SU-DHL-6 (cell line): ENCODE data around the gene OR10G8.

Source experiments
- H2AFZ ChIP-seq: fragments of 200-600 bp; sonication (generic); 2 replicates; pipeline ENCODE4 v1.6.1; 2014; ENCODE audit warnings: low read depth, mild to moderate bottlenecking, moderate library complexity, mixed read lengths, antibody characterized with exemption, low read length; ENCODE audit not compliant: severe bottlenecking
- H3F3A ChIP-seq: fragments of 200-600 bp; shearing (Covaris generic); 2 replicates; pipeline ENCODE4 v1.6.0; 2016; ENCODE audit warnings: antibody characterized with exemption, mild to moderate bottlenecking; ENCODE audit not compliant: insufficient read depth
- H3K27ac ChIP-seq: fragments of 200-600 bp; sonication (generic); 2 replicates; pipeline ENCODE4 v1.5.1; 2016; ENCODE audit warnings: low read depth, mild to moderate bottlenecking, low read length, moderate library complexity, mixed read lengths
- H3K27me3 ChIP-seq: fragments of 200-600 bp; sonication (generic), shearing (Covaris generic); 2 replicates; pipeline ENCODE4 v1.6.0; 2014; ENCODE audit warnings: mild to moderate bottlenecking, low read length
- H3K36me3 ChIP-seq: fragments of 200-600 bp; sonication (generic); 2 replicates; pipeline ENCODE4 v1.6.1; 2014; ENCODE audit warnings: mild to moderate bottlenecking, low read length, mixed read lengths
- H3K4me2 ChIP-seq: fragments of 300-600, 200-600 bp; shearing (Covaris generic), sonication (generic); 2 replicates; pipeline ENCODE4 v1.6.0; 2014; ENCODE audit warnings: low read length, low read depth, mild to moderate bottlenecking; ENCODE audit not compliant: poor library complexity, severe bottlenecking
- H3K4me3 ChIP-seq: fragments of 200-600 bp; sonication (generic); 2 replicates; pipeline ENCODE4 v1.5.1; 2014; ENCODE audit warnings: antibody characterized with exemption, low read length, mild to moderate bottlenecking, mixed read lengths; ENCODE audit not compliant: insufficient read depth, poor library complexity, severe bottlenecking
- H3K79me2 ChIP-seq: fragments of 200-600 bp; sonication (generic); 2 replicates; pipeline ENCODE4 v1.6.1; 2014; ENCODE audit warnings: mild to moderate bottlenecking, low read length, moderate library complexity; ENCODE audit not compliant: insufficient read depth
- H3K9ac ChIP-seq: fragments of 200-600 bp; sonication (generic); 2 replicates; pipeline ENCODE4 v1.7.0; 2014; ENCODE audit warnings: mild to moderate bottlenecking, low read length
- H3K9me2 ChIP-seq: fragments of 200-600 bp; sonication (generic); replicated peaks from 2 replicates; pipeline ENCODE4 v1.6.1; 2014; ENCODE audit warnings: low read length; ENCODE audit not compliant: insufficient read depth
- H3K9me3 ChIP-seq: fragments of 200-600 bp; sonication (generic); 2 replicates; pipeline ENCODE4 v1.6.1; 2014; ENCODE audit warnings: low read length, mixed read lengths; ENCODE audit not compliant: insufficient read depth
- H4K20me1 ChIP-seq: fragments of 200-600 bp; sonication (generic); 2 replicates; pipeline ENCODE4 v1.6.1; 2014; ENCODE audit warnings: low read depth, mild to moderate bottlenecking, antibody characterized with exemption, low read length, moderate library complexity, mixed read lengths
- CTCF ChIP-seq: fragments of 200-600 bp; sonication (generic); IDR thresholded peaks from one replicate; pipeline ENCODE4 v1.5.1; 2017; ENCODE audit warnings: antibody characterized with exemption, mild to moderate bottlenecking, low read length, moderate library complexity; ENCODE audit not compliant: insufficient read depth, poor library complexity, severe bottlenecking
- EZH2phosphoT487 ChIP-seq: fragments of 200-600 bp; sonication (generic), shearing (Covaris generic); conservative IDR thresholded peaks from 2 replicates; pipeline ENCODE4 v1.6.1; 2018; ENCODE audit warnings: mild to moderate bottlenecking, antibody characterized with exemption, low read length, moderate library complexity, mixed read lengths

Gene OR10G8

GRCh38 chr11:124026498-124026897, at the start of gene OR10G8:
Gene OR10G8 (plus strand): TSS chr11:124026798. CDS start chr11:124029623, 2,825 bp downstream.
- no peak within 1 kb of the TSS for H3K9ac ChIP-seq
- H3K9me3 ChIP-seq: no peaks in the 10 kb centered on the region
- H3K79me2 ChIP-seq: no peaks in the 10 kb centered on the region
- H3K27me3 ChIP-seq: no peaks in the 10 kb centered on the region
- no peak within 1 kb of the TSS for H3K27ac ChIP-seq
- H3K36me3 ChIP-seq: no peaks in the 10 kb centered on the region
- TF ChIP-seq EZH2phosphoT487 (no peak), CTCF (no peak)
- no peaks in the 10 kb centered on the region for H3K9me2 ChIP-seq
- H3K4me3 ChIP-seq: no peak within 1 kb of the TSS
- no peak within 1 kb of the TSS for H2AFZ ChIP-seq
- H3K4me2 ChIP-seq: no peak within 1 kb of the TSS
- H4K20me1 ChIP-seq: no peaks in the 10 kb centered on the region
- no peaks in the 10 kb centered on the region for H3F3A ChIP-seq

- H3K9me3 ChIP-seq: no peaks in the 10 kb centered on the region
- H3K79me2 ChIP-seq: no peaks in the 10 kb centered on the region
- no peaks in the 10 kb centered on the region for H3F3A ChIP-seq
- no peak within 1 kb of the TSS for H3K4me2 ChIP-seq
- no peaks in the 10 kb centered on the region for H3K36me3 ChIP-seq
- no peaks in the 10 kb centered on the region for H3K9me2 ChIP-seq
- H3K27me3 ChIP-seq: no peaks in the 10 kb centered on the region
- no peak within 1 kb of the TSS for H3K4me3 ChIP-seq
- H3K27ac ChIP-seq: no peak within 1 kb of the TSS
- no peak within 1 kb of the TSS for H2AFZ ChIP-seq
- TF ChIP-seq CTCF (no peak), EZH2phosphoT487 (no peak)
- no peaks in the 10 kb centered on the region for H4K20me1 ChIP-seq
- H3K9ac ChIP-seq: no peak within 1 kb of the TSS
Measured at GRCh38 chr11:123977731-123978347, 48.8 kb upstream of the OR10G8 start, which contains the start of gene OR10S1. Gene OR10S1 (minus strand): TSS chr11:123977781. CDS start chr11:123977664, 117 bp downstream.

GRCh38 chr11:123979311-123979710, 47.3 kb upstream of the OR10G8 start:
- Histone ChIP-seq H4K20me1 (no peaks in the 10 kb centered on the region), H3K36me3 (no peaks in the 10 kb centered on the region), H3K27me3 (no peaks in the 10 kb centered on the region), H3K4me2 (no peak overlapping the region), H3K9ac (no peak overlapping the region), H3F3A (no peaks in the 10 kb centered on the region), H3K9me3 (no peaks in the 10 kb centered on the region), H3K79me2 (no peaks in the 10 kb centered on the region), H3K9me2 (no peaks in the 10 kb centered on the region), H2AFZ (no peak overlapping the region), H3K27ac (no peak overlapping the region), H3K4me3 (no peak overlapping the region)
- TF ChIP-seq EZH2phosphoT487 (no peak), CTCF (no peak)
